ENCODE measurements around the gene SLC48A1.

GRCh38 chr12:47798382-47798948, 25.4 kb downstream of the SLC48A1 start:
- TF ChIP-seq, protein P1, sequence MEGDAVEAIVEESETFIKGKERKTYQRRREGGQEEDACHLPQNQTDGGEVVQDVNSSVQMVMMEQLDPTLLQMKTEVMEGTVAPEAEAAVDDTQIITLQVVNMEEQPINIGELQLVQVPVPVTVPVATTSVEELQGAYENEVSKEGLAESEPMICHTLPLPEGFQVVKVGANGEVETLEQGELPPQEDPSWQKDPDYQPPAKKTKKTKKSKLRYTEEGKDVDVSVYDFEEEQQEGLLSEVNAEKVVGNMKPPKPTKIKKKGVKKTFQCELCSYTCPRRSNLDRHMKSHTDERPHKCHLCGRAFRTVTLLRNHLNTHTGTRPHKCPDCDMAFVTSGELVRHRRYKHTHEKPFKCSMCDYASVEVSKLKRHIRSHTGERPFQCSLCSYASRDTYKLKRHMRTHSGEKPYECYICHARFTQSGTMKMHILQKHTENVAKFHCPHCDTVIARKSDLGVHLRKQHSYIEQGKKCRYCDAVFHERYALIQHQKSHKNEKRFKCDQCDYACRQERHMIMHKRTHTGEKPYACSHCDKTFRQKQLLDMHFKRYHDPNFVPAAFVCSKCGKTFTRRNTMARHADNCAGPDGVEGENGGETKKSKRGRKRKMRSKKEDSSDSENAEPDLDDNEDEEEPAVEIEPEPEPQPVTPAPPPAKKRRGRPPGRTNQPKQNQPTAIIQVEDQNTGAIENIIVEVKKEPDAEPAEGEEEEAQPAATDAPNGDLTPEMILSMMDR (IDR thresholded peaks at IDR 0.05), result no peak
- no peak for TF ChIP-seq POLR2AphosphoS5 (IDR thresholded peaks at IDR 0.05)
